ENCODE results near the gene NYNRIN. TPM values are rescaled to one million over a fixed set of nuclear protein-coding genes. Genes with fewer than 3 reads are reported as not detected.

NYNRIN gene
- total and polyA plus RNA-seq, 10 of the 15 experiments (the other 5 are each of a cell fraction or from before 2014, with no cell fraction given): under 0.01 to 0.15 (median 0.01) TPM; not detected in 5

- TF ChIP-seq EP300 (IDR thresholded peaks at IDR 0.05; ENCODE audit: borderline replicate concordance in 1 of 2, control insufficient read depth in 1 of 2, low read depth in 2 of 2, low read length in 2 of 2) (no peak), ZZZ3 (IDR thresholded peaks at IDR 0.05; ENCODE audit: control insufficient read depth, insufficient read length, low read depth) (no peak), MTA3 (IDR thresholded peaks at IDR 0.05; ENCODE audit: borderline replicate concordance, low read length) (no peak), RELA (IDR thresholded peaks at IDR 0.05; ENCODE audit: borderline replicate concordance, partially characterized antibody) (no peak), CHD2 (IDR thresholded peaks at IDR 0.05; ENCODE audit: borderline replicate concordance, low read depth, low read length) (no peak), ZNF687 (IDR thresholded peaks at IDR 0.05) (0 out of 2 replicates have a peak, but pooled peaks have one; percentile 19), SP1 (IDR thresholded peaks at IDR 0.05; ENCODE audit: low read depth, low read length) (no peak), ATF2 (IDR thresholded peaks at IDR 0.05; ENCODE audit: low read length) (no peak), KAT2A (conservative IDR thresholded peaks at IDR 0.05; ENCODE audit: control insufficient read depth, low read depth, low read length) (no peak), RUNX3 (IDR thresholded peaks at IDR 0.05; ENCODE audit: low read length) (peak; percentile 86), SMARCA5 (IDR thresholded peaks at IDR 0.05) (peak; percentile 58; the same call in 1 of the 2 replicates)
Measured at GRCh38 chr14:24365600-24366412, 33.0 kb upstream of the NYNRIN start (continued).
